ENCODE data around the gene NDRG2. TPM values are rescaled to one million over a fixed set of nuclear protein-coding genes. Genes with fewer than 3 reads are reported as not detected.

Gene NDRG2
- polyA plus RNA-seq, 3 donors = 6.8 to 11.7 (median 11.1) TPM

DNA sequence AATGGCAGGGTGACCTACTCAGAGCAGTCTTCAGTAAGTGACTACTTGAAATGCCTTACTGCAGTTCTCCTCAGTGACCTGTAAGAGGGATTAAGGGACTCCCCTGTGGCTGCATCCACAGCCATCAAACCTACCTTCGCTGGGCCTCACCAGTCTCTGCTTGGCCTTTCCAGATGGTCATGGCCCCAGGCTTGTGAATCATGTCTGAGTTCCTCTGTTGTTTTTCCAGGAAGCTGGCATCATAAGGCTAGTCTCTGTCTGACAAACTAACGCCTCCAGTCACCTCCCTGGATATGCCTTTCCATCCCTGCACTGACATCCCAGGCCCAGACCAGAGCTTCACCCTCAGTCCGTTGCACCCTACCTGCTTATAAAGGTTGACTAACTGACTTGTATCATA, 55.5 kb downstream of the NDRG2 start:
- no peak overlapping the region for H3K27ac Mint-ChIP-seq
- no peak for DNase-seq
- Histone ChIP-seq H3K9me3 (replicated peaks in 1 of 2; ENCODE audit: control insufficient read depth in 1 of 2, insufficient read depth in 1 of 2, low read length in 2 of 2) (no peaks in the 10 kb centered on the region), H4K20me1 (ENCODE audit: insufficient read depth, low read length) (no peaks in the 10 kb centered on the region), H3K4me1 (ENCODE audit: control insufficient read depth in 1 of 2, insufficient read depth in 2 of 2, low read length in 2 of 2) (peaks cover 10 to 16% of the 10 kb centered on the region in 2 donors), H3K27ac (ENCODE audit: low read depth in 1 of 2, low read length in 2 of 2) (no peak overlapping the region), H3K4me2 (replicated peaks; ENCODE audit: extremely low read depth, low read length, poor library complexity, severe bottlenecking) (no peak overlapping the region), H3K27me3 (ENCODE audit: control insufficient read depth in 2 of 2, insufficient read depth in 2 of 2, low read length in 2 of 2) (no peaks in the 10 kb centered on the region), H3K9ac (ENCODE audit: insufficient read depth, low read length, poor library complexity, severe bottlenecking) (no peak overlapping the region), H2AFZ (ENCODE audit: insufficient read depth, low read depth, low read length, poor library complexity, severe bottlenecking) (no peak overlapping the region), H3K4me3 (replicated peaks in 1 of 3; ENCODE audit: low read depth in 2 of 3, low read length in 3 of 3) (no peak overlapping the region), H3K36me3 (replicated peaks in 1 of 2; ENCODE audit: control insufficient read depth in 1 of 2, insufficient read depth in 2 of 2, low read length in 2 of 2) (no peaks in the 10 kb centered on the region), H3K79me2 (ENCODE audit: insufficient read depth, low read length) (no peaks in the 10 kb centered on the region)
- intact Hi-C loops (cut with micrococcal nuclease) = no loop called here
- TF ChIP-seq, protein P1, sequence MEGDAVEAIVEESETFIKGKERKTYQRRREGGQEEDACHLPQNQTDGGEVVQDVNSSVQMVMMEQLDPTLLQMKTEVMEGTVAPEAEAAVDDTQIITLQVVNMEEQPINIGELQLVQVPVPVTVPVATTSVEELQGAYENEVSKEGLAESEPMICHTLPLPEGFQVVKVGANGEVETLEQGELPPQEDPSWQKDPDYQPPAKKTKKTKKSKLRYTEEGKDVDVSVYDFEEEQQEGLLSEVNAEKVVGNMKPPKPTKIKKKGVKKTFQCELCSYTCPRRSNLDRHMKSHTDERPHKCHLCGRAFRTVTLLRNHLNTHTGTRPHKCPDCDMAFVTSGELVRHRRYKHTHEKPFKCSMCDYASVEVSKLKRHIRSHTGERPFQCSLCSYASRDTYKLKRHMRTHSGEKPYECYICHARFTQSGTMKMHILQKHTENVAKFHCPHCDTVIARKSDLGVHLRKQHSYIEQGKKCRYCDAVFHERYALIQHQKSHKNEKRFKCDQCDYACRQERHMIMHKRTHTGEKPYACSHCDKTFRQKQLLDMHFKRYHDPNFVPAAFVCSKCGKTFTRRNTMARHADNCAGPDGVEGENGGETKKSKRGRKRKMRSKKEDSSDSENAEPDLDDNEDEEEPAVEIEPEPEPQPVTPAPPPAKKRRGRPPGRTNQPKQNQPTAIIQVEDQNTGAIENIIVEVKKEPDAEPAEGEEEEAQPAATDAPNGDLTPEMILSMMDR (IDR thresholded peaks at IDR 0.05) = no peak
- no peak overlapping the region for H3K4me3 Mint-ChIP-seq
- H3K27me3 Mint-ChIP-seq (ENCODE audit: low read depth in 3 of 3) = peaks cover 4 to 11% (median 6%) of the 10 kb centered on the region in 3 donors
- no peaks in the 10 kb centered on the region for H3K36me3 Mint-ChIP-seq
- H3K9me3 Mint-ChIP-seq = peaks cover 0 to 1% (median 0%) of the 10 kb centered on the region in 7 donors
- 92% methylated on average over 2 of the region's 3 CpGs for WGBS (ENCODE audit: insufficient coverage)
- H3K4me1 Mint-ChIP-seq = peaks cover 24% of the 10 kb centered on the region

Other genes starting within 250 kb of the NDRG2 start
- 100 to 1,000 TPM; 150 to 353 (median 316) TPM for gene RNASE6, start 243.8 kb downstream of the NDRG2 start, polyA plus RNA-seq
- gene RNASE1, start 222.2 kb downstream of the NDRG2 start, polyA plus RNA-seq = 100 to 1,000 TPM in 1 of 3 donors, 10 to 100 TPM in 1, 1 to 10 TPM in 1; 2.1 to 191 (median 11.3) TPM
- 10 to 100 TPM in 1 of 3 donors, 1 to 10 TPM in 2; 5.1 to 13.8 (median 8.4) TPM for gene RNASE3, start 133.7 kb downstream of the NDRG2 start, polyA plus RNA-seq
- 100 to 1,000 TPM; 100 to 483 (median 307) TPM for gene RNASE2, start 69.6 kb downstream of the NDRG2 start, polyA plus RNA-seq
- gene METTL17, start 35.1 kb downstream of the NDRG2 start, polyA plus RNA-seq = 100 to 1,000 TPM in 1 of 3 donors, 10 to 100 TPM in 2; 20.1 to 137 (median 21.1) TPM
- not detected for gene SLC39A2, start 25.8 kb downstream of the NDRG2 start, polyA plus RNA-seq
- gene TPPP2, start 5.2 kb upstream of the NDRG2 start, polyA plus RNA-seq = not detected
- gene RNASE13, start 9.7 kb upstream of the NDRG2 start, polyA plus RNA-seq = under 1 TPM in 1 of 3 donors, not detected in 2; 0.39 TPM
- gene RNASE7, start 17.3 kb upstream of the NDRG2 start, polyA plus RNA-seq = not detected
- not detected for gene RNASE8, start 32.8 kb upstream of the NDRG2 start, polyA plus RNA-seq
- gene ARHGEF40, start 45.2 kb upstream of the NDRG2 start, polyA plus RNA-seq = 100 to 1,000 TPM in 1 of 3 donors, 10 to 100 TPM in 2; 12.1 to 114 (median 15.3) TPM
- 1 to 10 TPM in 1 of 3 donors, under 1 TPM in 2; 0.49 to 7.2 (median 0.68) TPM for gene ZNF219, start 73.6 kb upstream of the NDRG2 start, polyA plus RNA-seq
- under 1 TPM in 1 of 3 donors, not detected in 2; 0.05 TPM for gene TMEM253, start 76.0 kb upstream of the NDRG2 start, polyA plus RNA-seq
- not detected for gene OR5AU1, start 131.0 kb upstream of the NDRG2 start, polyA plus RNA-seq
- 100 to 1,000 TPM; 391 to 609 (median 580) TPM for gene HNRNPC, start 244.4 kb upstream of the NDRG2 start, polyA plus RNA-seq